Dedifferentiated amniotic fluid mesenchymal stem cell (primary cell): ENCODE measurements around the gene MEX3A.
"Not testable (repeated sequence)": the region's sequence is repeated elsewhere in the genome, so short reads cannot be mapped to it uniquely, and the experiment has no call there.

ENCODE experiments used
- DNase-seq: peaks from one replicate; pipeline ENCODE4 v3.0.0-alpha.2; 2016; ENCODE audit errors: extremely low spot score

MEX3A gene, protein sequence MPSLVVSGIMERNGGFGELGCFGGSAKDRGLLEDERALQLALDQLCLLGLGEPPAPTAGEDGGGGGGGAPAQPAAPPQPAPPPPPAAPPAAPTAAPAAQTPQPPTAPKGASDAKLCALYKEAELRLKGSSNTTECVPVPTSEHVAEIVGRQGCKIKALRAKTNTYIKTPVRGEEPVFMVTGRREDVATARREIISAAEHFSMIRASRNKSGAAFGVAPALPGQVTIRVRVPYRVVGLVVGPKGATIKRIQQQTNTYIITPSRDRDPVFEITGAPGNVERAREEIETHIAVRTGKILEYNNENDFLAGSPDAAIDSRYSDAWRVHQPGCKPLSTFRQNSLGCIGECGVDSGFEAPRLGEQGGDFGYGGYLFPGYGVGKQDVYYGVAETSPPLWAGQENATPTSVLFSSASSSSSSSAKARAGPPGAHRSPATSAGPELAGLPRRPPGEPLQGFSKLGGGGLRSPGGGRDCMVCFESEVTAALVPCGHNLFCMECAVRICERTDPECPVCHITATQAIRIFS

DNA sequence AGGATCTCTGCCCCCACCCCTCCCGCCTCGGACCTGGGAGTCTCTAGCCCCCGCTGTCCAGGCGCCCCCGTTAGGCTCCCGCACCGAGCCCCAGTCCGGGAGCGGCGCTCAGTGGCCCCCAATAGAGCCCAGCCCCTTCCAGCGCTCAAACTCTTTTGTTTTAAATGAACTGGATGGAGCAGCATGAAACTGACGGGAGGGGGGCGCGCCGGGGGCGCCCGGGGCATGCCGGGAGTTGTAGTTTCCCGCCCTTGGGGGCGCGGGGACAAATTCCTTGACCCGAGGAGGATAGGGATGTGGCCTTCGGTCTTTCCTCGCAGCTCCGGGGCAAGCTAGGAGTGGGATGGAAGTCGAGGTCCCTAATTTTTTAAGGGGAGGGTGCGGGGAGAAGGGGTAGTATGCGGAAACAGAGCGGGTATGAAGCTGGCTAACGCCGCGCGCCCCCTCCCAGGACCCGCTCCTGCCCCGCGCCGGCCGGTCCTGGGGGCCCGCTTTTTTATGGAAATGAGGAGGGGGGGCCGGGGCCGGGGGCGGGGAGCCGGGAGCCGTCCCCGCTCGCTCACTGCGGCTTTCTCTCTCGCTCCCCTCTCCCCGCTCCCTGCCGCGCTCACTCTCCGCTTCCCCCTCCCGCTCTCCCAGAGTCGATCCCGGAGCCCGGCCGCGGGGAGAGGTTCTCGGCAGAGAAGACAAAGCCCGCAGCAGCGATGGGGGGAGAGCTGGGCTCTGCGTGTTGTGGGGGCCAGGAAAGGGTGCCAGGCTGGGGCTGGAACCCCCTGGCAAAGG, at the start of gene MEX3A:
TSS of gene MEX3A (minus strand) at position 157 of the 783 bp plus-strand sequence. CDS start 467 bp downstream, outside the sequence.
- DNase-seq, result peak; percentile 54

GRCh38 chr1:156130578-156130942, 48.3 kb upstream of the MEX3A start:
- no peak for DNase-seq

- DNase-seq, result peak; percentile 97
Measured at GRCh38 chr1:156129687-156130577, 47.7 kb upstream of the MEX3A start.

DNA sequence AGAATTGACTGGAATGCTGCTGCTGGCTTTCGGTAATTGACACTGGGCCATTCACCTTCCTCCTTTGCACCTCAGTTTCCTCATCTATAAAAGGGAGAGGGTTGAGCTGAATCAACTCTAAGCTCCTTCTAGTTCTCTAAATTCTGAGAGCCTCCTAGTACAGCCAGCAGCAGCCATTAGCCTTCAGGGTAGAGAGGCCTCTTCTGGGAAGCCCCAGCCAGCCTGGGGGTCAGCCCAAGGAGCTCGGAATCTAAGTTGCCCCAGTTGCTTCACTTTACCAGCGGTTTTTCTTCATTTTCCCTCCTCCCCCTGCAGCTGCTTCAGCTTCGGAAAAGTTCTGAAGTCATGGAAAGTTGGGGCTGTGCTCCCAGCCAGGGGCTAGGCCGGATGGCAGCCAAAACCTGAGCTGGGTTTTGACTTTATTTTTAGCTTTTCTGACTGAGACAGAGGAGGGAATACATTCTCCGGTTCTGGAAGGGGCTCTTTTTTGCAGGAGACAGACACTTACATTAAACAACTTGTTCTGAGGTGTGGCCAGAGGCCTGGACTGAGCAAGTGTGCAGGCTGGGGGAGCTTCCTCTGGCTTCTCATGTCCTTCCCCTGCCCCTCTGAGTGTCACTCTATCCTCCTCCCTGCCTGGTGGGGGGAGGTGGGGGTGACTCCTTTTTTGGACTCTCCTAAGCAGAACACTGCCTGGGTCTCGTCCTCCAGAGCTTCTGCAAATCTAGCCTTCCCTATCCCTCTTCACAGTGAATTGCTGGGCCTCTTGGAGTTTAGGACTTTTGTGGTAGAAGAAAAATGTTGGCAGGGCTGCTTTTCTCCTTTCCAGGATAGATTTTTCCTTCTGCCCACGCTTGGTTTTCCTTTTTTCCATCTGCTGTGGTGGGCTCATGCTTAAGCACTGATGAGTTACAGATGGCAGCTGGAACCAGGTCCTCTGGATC, 46.7 kb upstream of the MEX3A start:
- DNase-seq, result peak; percentile 75

- no peak for DNase-seq
Measured at GRCh38 chr1:156128308-156128653, 46.0 kb upstream of the MEX3A start.

GRCh38 chr1:156126630-156127534, 44.6 kb upstream of the MEX3A start:
- DNase-seq, result peak; percentile 77

- peak; percentile 97 for DNase-seq
Measured at GRCh38 chr1:156126043-156126629, 43.9 kb upstream of the MEX3A start.

- not testable (repeated sequence) for DNase-seq
Measured at GRCh38 chr1:156125544-156125943, 43.3 kb upstream of the MEX3A start.

DNA sequence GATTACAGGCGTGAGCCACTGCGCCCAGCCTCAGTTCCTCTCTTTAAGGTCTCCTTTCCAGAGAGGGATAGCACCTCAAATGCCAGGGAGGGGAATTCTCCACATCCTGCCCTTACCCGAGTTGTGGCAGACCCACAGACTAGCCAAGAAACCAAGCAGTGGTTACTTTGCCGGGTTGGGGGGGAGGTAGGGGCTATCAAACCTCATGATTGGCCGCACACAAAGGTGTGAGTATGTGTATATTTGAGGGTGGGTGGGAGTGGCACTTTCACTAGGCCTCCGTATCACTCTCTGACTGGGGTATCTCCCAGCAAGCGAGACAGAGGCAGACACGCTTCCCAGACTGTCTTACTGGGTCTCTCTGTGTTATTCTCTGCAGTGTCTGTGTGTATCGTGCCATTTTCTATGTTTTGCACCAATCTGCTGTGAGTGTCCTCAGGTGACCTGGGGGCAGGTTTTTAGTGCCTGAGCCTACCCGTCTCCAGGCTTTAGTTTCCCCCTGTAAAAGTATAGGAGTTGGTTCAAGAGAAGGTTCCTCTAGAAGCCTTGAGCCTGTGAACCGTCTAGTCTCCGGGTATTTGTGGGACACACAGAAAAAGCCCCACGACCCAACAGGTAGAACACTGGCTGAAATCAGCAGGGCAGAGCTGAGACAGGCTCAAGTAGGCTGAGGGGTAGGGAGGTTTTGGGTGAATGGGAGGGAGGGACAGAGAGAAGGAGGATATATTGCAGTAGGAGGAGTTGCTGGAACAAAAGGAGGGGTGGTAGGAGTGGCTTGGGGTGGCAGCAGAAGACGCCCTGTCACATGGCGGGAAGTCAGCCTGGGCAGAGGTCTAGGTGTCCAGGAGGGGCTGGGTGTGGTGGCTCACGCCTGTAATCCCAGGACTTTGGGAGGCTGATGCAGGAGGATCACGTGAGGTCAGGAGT, 42.6 kb upstream of the MEX3A start:
- DNase-seq, result no peak

DNA sequence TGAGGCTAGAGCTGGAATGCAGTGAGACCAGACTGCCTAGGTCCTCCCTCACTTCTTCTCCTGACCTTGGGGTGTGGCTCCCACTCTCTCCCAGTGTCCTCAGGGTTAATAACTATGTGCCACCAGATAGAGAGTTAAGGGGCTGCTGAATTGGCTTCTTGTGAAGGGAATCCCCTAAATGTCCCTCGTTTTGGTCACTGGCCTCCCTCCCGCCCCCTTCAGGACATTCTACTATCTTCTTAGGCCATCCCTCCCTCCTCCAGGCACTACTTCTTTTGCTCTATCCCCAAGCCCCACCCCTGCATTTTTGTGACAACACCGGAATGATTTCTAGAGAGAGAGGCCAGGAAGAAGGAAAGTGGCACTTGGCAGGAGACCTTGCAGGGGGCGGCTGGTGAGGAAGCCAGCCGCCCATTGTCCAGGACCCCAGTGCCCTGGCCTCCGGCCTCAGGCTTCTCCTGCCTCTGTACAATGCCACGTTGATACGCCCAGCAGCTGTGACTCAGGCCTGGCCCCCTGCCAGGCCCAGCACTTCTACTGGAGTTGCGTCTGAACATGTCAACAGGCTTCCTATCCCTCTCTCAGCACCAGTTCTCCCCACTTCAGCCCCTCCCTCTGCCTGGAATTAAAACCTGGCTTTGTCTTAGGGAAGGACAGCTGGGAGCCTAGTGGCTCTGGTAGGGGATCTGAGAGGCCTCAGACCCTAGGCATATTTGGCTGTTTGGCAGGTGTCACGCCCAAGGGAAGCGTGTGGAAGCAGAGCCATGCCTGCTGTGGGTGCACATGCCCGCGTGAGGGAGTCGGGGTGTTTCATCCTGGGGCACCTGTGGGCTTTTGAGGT, 41.3 kb upstream of the MEX3A start:
- peak; percentile 95 for DNase-seq

- DNase-seq, result peak; percentile 70
Measured at GRCh38 chr1:156122519-156123355, 40.5 kb upstream of the MEX3A start.

- DNase-seq, result no peak
Measured at GRCh38 chr1:156122086-156122485, 39.8 kb upstream of the MEX3A start.

DNA sequence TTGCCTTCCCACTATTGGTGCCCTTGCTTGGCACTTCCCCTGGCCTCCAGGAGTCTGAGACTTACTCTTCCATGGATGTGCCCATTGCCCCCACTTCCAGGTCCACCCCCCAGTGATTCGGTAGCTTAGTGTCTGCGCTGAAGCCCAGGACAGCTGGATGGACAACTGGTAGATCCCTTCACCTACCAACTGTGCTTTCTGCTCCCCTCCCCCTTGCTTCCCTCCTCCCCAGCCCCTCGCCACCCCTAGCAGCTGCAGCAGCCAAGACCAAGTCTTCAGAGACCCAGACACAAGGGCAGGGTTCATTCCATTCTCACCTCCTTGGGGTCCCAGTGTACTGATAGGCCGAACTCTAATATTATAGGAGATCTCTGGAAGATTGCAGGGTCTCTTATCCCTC, 39.2 kb upstream of the MEX3A start:
- no peak for DNase-seq

DNA sequence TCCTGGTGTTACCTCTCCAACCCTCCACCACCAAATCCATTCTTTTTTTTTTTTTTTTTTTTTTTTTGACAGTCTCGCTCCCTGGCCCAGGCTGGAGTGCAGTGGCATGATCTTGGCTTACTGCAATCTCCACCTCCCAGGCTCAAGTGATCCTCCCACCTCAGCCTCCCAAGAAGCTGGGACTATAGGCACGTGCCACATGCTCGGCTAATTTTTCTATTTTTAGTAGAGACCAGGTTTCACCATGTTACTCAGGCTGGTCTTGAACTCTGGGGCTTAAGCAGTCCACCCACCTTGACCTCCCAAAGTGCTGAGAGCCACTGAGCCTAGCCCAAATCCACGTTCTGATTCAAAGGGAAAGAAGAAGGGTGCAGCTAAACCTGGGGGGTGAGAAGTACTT, 38.7 kb upstream of the MEX3A start:
- not testable (repeated sequence) for DNase-seq

DNA sequence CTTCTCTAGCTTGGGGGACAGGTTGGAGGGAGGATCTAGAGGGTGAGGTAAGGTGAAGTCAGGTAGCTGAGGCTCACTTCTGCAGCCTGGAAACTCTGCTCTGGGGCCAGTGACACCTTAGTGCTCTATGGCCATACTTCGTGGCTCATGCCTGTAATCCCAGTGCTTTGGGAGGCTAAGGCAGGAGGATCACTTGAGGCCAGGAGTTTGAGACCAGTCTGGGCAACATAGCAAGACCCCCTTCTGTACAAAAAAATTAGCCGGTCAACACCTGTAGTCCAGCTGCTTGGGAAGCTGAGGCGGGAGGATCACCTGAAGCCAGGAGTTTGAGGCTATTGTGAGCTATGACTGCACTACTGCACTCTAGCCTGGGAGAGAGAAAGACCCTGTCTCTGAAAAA, 38.1 kb upstream of the MEX3A start:
- no peak for DNase-seq

- peak; percentile 46 for DNase-seq
Measured at GRCh38 chr1:156119503-156120209, 37.4 kb upstream of the MEX3A start.
